OCI-LY3 (cell line): ENCODE measurements around the gene LHFPL3.

ENCODE experiments used
- EZH2phosphoT487 ChIP-seq: fragments of 200-600 bp; shearing (Covaris generic); IDR thresholded peaks from 2 replicates; pipeline ENCODE4 v1.6.1; 2018; ENCODE audit warnings: antibody characterized with exemption, mixed run types, low read depth
- TF ChIP-seq, protein P1 (sequence below): fragments of 200-600, 300-600 bp; sonication (generic); IDR thresholded peaks from 2 replicates; pipeline ENCODE4 v1.5.1; 2014; ENCODE audit warnings: antibody characterized with exemption, low read length, low read depth

- TF ChIP-seq, protein P1, sequence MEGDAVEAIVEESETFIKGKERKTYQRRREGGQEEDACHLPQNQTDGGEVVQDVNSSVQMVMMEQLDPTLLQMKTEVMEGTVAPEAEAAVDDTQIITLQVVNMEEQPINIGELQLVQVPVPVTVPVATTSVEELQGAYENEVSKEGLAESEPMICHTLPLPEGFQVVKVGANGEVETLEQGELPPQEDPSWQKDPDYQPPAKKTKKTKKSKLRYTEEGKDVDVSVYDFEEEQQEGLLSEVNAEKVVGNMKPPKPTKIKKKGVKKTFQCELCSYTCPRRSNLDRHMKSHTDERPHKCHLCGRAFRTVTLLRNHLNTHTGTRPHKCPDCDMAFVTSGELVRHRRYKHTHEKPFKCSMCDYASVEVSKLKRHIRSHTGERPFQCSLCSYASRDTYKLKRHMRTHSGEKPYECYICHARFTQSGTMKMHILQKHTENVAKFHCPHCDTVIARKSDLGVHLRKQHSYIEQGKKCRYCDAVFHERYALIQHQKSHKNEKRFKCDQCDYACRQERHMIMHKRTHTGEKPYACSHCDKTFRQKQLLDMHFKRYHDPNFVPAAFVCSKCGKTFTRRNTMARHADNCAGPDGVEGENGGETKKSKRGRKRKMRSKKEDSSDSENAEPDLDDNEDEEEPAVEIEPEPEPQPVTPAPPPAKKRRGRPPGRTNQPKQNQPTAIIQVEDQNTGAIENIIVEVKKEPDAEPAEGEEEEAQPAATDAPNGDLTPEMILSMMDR, result no peak
- TF ChIP-seq EZH2phosphoT487, result no peak
These were observed 580.2 kb downstream of the LHFPL3 start for GRCh38 chr7:104908636-104909035.
